MM.1S (cell line): ENCODE results near the gene ZMIZ1.

ENCODE experiments used
- DNase-seq: peaks from one replicate; pipeline ENCODE4 v3.0.0-alpha.2; 2015
- H2AFZ ChIP-seq: fragments of 300-600 bp; sonication (generic); 2 replicates; pipeline ENCODE4 v1.6.0; 2016; ENCODE audit warnings: antibody characterized with exemption, low read length
- H3F3A ChIP-seq: fragments of 300-600 bp; sonication (generic); 2 replicates; pipeline ENCODE4 v1.6.1; 2016; ENCODE audit warnings: mild to moderate bottlenecking, antibody characterized with exemption, low read length, moderate library complexity, mixed read lengths; ENCODE audit not compliant: insufficient read depth
- H3K27ac ChIP-seq: fragments of 300-600 bp; sonication (generic); 2 replicates; pipeline ENCODE4 v1.5.1; 2016; ENCODE audit warnings: mild to moderate bottlenecking, low read length
- H3K27me3 ChIP-seq: fragments of 300-600 bp; sonication (generic); replicated peaks from 2 replicates; pipeline ENCODE4 v1.6.0; 2016; ENCODE audit warnings: low read length; ENCODE audit not compliant: insufficient read depth
- H3K36me3 ChIP-seq: fragments of 300-600 bp; sonication (generic); replicated peaks from 2 replicates; pipeline ENCODE4 v1.6.1; 2016; ENCODE audit warnings: mild to moderate bottlenecking, low read length, mixed read lengths; ENCODE audit not compliant: insufficient read depth
- H3K4me1 ChIP-seq: fragments of 300-600 bp; sonication (generic); 2 replicates; pipeline ENCODE4 v1.6.1; 2016; ENCODE audit warnings: low read length, mixed read lengths
- H3K4me2 ChIP-seq: fragments of 300-600 bp; sonication (generic); 2 replicates; pipeline ENCODE4 v1.6.0; 2016; ENCODE audit warnings: low read depth, low read length
- H3K4me3 ChIP-seq: fragments of 300-600 bp; sonication (generic); 2 replicates; pipeline ENCODE4 v1.5.1; 2016; ENCODE audit warnings: low read length, mixed read lengths
- H3K79me2 ChIP-seq: fragments of 300-600 bp; sonication (generic); 2 replicates; pipeline ENCODE4 v1.6.1; 2016; ENCODE audit warnings: mixed run types, low read length, mixed read lengths
- H3K9ac ChIP-seq: fragments of 300-600 bp; sonication (generic); 2 replicates; pipeline ENCODE4 v1.6.1; 2016; ENCODE audit warnings: low read length, mixed read lengths
- H3K9me2 ChIP-seq: fragments of 300-600 bp; sonication (generic); replicated peaks from 2 replicates; pipeline ENCODE4 v1.6.1; 2016; ENCODE audit warnings: mild to moderate bottlenecking, low read length, mixed read lengths; ENCODE audit not compliant: insufficient read depth
- H3K9me3 ChIP-seq: fragments of 300-600 bp; sonication (generic); replicated peaks from 2 replicates; pipeline ENCODE4 v1.6.1; 2016; ENCODE audit warnings: mild to moderate bottlenecking, low read length, mixed read lengths; ENCODE audit not compliant: insufficient read depth
- H4K20me1 ChIP-seq: fragments of 300-600 bp; sonication (generic); 2 replicates; pipeline ENCODE4 v1.6.1; 2016; ENCODE audit warnings: mild to moderate bottlenecking, low read length, moderate library complexity, mixed read lengths; ENCODE audit not compliant: insufficient read depth
- EZH2 ChIP-seq: fragments of 300-600 bp; sonication (generic); optimal IDR thresholded peaks from 2 replicates; pipeline ENCODE3; 2017; ENCODE audit warnings: low read depth, mild to moderate bottlenecking, antibody characterized with exemption, low read length, mixed read lengths
- EZH2phosphoT487 ChIP-seq: fragments of 300-600 bp; sonication (generic); IDR thresholded peaks from 2 replicates; pipeline ENCODE4 v1.6.1; 2018; ENCODE audit warnings: antibody characterized with exemption, low read length
- TF ChIP-seq, protein P1 (sequence below): fragments of 300-600 bp; sonication (generic); IDR thresholded peaks from 2 replicates; pipeline ENCODE4 v1.5.1; 2016; ENCODE audit warnings: antibody characterized with exemption, low read length, mixed read lengths

ZMIZ1 gene

DNA sequence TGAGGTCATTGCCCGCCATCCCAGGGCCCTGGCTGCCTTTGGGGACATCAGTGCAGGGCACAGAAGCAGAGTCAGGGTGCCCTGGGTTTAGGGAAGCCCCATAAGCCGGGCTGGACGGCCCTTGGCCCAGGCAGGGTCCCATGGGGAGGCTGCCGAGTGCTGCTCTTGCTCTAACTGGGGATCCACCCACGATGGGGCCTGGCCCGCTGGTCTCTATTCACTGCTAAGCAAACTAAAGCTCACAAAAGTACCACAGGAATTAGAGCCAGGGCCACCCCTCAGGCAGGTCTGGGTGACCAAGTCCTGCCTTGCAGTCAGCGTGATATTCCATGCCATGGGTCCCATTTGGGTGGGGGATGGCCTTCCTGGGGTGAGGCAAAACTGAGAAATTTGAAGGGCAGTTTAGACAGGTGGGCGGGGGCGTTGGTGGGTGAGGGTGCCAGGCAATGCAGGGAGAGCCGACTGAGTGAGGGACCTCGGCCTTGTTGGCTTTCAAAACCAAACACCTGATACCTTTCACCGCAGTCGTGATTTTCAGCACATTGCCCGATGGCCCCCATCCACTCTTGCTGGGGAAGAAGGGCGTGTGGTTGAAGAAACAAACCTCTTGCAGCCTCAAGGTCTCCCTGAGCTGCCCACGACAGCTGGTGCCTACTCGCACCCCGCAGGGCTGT, 185.7 kb downstream of the ZMIZ1 start:
- Histone ChIP-seq H3K9ac (peak overlapping the region; percentile 45), H3K9me3 (no peaks in the 10 kb centered on the region), H3K79me2 (peaks cover 91% of the 10 kb centered on the region), H4K20me1 (no peaks in the 10 kb centered on the region), H3F3A (peaks cover 54% of the 10 kb centered on the region), H3K9me2 (no peaks in the 10 kb centered on the region), H3K36me3 (no peaks in the 10 kb centered on the region), H3K4me1 (peaks cover 97% of the 10 kb centered on the region), H3K27ac (peak overlapping the region; percentile 96), H2AFZ (no peak overlapping the region), H3K4me2 (peak overlapping the region; percentile 91), H3K4me3 (peak overlapping the region; percentile 35), H3K27me3 (no peaks in the 10 kb centered on the region)
- TF ChIP-seq EZH2phosphoT487 (no peak), EZH2 (no peak)
- TF ChIP-seq, protein P1, sequence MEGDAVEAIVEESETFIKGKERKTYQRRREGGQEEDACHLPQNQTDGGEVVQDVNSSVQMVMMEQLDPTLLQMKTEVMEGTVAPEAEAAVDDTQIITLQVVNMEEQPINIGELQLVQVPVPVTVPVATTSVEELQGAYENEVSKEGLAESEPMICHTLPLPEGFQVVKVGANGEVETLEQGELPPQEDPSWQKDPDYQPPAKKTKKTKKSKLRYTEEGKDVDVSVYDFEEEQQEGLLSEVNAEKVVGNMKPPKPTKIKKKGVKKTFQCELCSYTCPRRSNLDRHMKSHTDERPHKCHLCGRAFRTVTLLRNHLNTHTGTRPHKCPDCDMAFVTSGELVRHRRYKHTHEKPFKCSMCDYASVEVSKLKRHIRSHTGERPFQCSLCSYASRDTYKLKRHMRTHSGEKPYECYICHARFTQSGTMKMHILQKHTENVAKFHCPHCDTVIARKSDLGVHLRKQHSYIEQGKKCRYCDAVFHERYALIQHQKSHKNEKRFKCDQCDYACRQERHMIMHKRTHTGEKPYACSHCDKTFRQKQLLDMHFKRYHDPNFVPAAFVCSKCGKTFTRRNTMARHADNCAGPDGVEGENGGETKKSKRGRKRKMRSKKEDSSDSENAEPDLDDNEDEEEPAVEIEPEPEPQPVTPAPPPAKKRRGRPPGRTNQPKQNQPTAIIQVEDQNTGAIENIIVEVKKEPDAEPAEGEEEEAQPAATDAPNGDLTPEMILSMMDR: no peak
- peak; percentile 80 for DNase-seq

DNA sequence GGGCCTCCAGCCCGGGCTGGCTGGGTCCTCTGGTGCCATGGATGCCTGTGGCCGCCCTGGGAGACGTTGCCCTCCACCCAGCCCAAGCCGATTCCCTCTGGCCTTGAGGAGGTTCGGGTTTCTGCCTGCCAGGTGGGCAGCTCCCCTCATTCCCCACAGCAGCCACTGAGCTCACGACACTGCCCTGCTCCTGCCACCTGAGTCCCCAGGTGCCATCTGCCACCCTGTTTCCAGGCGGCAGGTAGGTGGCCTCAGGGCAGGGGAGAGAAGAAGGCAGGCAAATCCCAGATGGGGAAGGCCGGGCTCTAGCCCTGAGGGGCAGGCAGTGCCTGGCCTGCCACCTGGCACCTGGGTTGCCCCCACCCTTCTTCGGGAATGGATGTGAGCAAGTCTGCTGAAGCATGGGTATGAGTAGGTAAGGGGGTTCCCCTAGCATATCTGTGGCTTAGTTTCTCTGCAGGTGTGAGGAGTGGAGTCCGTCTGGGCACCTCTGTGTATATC, 186.3 kb downstream of the ZMIZ1 start:
- Histone ChIP-seq H3K9ac (peak overlapping the region; percentile 45; the same call in 1 of the 2 replicates), H3K9me2 (no peaks in the 10 kb centered on the region), H3K36me3 (no peaks in the 10 kb centered on the region), H3K27me3 (no peaks in the 10 kb centered on the region), H3K4me1 (peaks cover 93% of the 10 kb centered on the region), H4K20me1 (no peaks in the 10 kb centered on the region), H3K79me2 (peaks cover 89% of the 10 kb centered on the region), H3K4me3 (peak overlapping the region; percentile 35), H2AFZ (no peak overlapping the region), H3K27ac (peak overlapping the region; percentile 96), H3K4me2 (peak overlapping the region; percentile 91), H3F3A (peaks cover 51% of the 10 kb centered on the region), H3K9me3 (no peaks in the 10 kb centered on the region)
- TF ChIP-seq EZH2phosphoT487: no peak
- no peak for TF ChIP-seq EZH2
- TF ChIP-seq, protein P1: no peak
- DNase-seq: peak; percentile 91

DNA sequence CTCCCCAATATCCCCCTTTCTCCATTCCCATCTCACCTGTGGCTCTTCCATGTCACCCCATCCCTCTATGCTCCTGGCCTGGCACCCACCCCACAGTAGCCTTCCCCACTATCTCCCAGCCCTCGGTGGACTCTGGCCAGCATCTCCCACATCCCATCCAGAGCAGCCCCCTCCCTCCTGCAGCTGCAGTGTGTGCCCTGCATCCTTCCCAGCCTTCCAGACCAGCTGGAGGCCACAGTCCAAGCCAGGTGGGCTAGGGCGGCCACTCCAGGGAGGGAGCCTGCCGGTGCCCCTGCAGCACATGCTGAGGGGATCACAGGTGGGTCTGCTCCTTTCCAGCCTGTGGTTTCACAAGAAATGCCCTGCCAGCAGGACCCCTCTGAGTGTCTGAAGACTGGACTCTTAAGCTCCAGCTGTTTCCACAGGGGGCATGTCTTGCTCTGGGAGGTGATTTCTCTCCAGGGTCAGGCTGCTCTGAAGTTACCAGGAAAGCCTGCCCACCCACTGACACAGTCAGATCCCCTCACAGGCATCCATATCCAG, 187.6 kb downstream of the ZMIZ1 start:
- Histone ChIP-seq H3K36me3 (no peaks in the 10 kb centered on the region), H3K4me3 (no peak overlapping the region), H3K9me3 (no peaks in the 10 kb centered on the region), H3K79me2 (peaks cover 89% of the 10 kb centered on the region), H3F3A (peaks cover 50% of the 10 kb centered on the region), H4K20me1 (peaks cover 3% of the 10 kb centered on the region), H3K4me1 (peaks cover 93% of the 10 kb centered on the region), H3K27ac (peak overlapping the region; percentile 96; the same call in 1 of the 2 replicates), H2AFZ (no peak overlapping the region), H3K9me2 (no peaks in the 10 kb centered on the region), H3K27me3 (no peaks in the 10 kb centered on the region), H3K4me2 (peak overlapping the region; percentile 91; the same call in 1 of the 2 replicates), H3K9ac (no peak overlapping the region)
- TF ChIP-seq EZH2 (no peak), EZH2phosphoT487 (no peak)
- TF ChIP-seq, protein P1: no peak
- DNase-seq: no peak
